Measurements from ENCODE around the gene SLC24A4.

The SLC24A4 gene

GRCh38 chr14:92507174-92507768, 184.3 kb downstream of the SLC24A4 start:
- DNase-seq = peak; percentile 99

- no peak for DNase-seq
Observed at GRCh38 chr14:92510972-92511371, 188.0 kb downstream of the SLC24A4 start.

- peak; percentile 10 for DNase-seq
Observed at GRCh38 chr14:92511453-92512238, 188.7 kb downstream of the SLC24A4 start.

- DNase-seq = no peak
Observed at GRCh38 chr14:92512807-92513203, 189.8 kb downstream of the SLC24A4 start.

DNA sequence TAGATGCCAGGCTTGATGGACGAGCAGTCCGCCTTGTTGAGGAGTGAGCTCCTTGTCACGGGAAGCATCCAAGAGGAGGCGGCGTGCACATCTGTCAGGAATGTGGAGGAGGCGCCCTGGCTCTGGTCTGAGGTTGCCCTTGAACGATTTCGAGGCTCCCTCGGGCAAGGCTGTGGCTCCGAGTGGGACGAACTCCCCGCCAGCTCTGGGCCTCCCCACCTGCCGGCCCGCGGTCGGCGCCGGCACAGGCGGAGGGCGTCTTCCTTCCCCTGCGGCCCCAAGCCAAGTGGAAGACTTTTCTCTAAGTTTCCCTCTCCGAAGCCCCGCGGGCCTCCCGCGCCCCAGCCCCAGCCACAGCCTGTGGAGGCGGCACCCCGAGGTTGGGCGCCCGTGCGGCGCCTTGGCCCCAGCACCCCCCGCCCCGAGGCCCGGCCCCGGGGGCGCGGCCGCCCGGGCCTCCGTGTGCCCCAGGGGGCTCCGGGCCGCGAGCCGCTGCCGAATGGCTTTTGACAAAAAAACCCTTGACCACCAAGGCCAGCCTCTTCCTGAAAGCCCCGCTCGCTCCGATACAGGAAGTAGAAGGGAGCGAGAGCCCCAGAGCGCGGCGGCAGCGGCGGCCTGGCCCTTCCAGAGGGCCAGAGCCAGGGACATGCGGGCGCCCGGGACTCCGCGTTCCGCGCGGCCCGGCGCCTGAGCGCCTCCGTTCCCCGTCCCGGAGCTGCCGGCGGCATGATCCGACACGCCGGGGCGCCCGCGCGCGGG, 190.4 kb downstream of the SLC24A4 start, which contains the start of gene RIN3:
TSS of gene RIN3 (plus strand) at position 578 of the 762 bp plus-strand sequence. CDS start at position 730, 152 bp downstream.
- no peak for DNase-seq

DNA sequence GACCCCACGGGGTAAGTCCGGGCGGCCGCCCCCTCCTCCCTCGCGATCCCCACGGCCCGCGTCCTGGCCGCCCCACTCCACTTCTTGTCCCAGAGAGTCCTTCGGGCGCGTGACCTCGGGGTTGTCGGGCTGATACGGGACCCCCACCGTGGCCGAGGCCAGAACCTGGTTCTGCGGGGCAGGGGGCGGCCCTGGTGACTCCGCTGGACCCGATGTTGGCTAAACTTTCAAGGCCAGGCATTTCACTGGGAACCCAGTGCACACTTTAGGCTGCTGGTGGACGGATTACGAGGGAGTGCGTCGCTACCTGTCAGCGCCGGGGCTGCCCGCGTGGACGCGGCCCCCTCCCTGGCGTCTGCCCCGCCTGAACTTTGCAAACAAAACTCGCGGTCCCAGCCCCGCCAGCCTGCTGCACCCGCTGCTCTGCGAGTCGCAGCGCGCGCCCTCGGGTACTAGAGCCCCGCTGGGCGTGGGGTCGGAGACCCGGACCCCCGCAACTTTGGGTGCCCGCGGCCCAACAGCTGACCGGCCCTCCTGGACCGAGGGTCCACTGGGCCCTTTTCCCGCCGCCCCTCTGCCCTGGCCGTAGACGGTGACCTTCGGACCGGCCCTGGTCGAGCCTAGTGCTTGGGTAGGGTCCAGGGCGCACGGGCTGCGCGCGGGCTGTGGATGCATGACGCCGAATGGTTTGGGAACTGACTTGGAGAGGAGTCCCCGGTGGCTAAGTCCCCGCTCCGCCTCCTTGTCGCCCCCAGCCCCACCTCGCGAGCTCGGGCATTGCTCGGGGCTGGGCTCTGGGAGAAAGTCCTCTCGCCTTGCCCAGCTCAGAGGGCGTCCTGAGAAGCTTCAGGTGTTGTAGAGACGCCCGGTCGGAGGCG, 191.2 kb downstream of the SLC24A4 start:
- DNase-seq = no peak

DNA sequence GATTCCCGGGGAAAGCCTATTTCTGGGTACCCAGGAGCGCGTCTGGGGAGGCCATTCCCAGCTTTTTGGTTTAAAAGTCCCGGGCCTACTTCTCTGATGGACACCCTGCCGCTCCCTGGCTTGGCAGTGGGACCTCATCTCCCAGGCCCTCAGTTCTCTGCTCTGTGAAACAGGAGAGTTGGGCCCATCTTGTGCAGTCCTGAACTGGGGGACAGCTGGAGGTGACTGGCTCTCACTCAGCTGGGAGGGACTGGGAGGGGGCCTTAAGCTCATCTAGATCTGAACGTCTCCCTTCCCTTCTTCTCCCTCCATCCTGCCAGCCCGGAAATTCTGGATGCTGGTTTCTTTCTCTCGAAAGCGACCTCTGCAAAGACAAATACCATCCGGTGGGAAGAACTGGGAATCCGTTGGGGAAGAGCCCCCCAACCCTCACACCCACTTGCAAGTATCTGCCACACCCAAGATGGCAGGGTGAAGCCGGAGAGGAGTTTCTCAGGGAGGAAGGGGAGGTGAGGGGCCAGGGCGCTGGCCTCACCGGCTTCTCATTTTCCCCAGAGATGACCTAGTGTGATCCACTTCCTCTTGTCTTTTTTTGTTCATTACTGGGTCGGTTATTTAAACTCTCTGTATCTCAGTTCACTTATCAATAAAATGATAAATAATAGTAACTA, 192.0 kb downstream of the SLC24A4 start:
- no peak for DNase-seq

- DNase-seq = no peak
Observed at GRCh38 chr14:92515546-92516343, 192.8 kb downstream of the SLC24A4 start.

GRCh38 chr14:92516344-92516965, 193.5 kb downstream of the SLC24A4 start:
- DNase-seq = no peak

GRCh38 chr14:92516966-92517506, 194.1 kb downstream of the SLC24A4 start:
- peak; percentile 79 for DNase-seq

DNA sequence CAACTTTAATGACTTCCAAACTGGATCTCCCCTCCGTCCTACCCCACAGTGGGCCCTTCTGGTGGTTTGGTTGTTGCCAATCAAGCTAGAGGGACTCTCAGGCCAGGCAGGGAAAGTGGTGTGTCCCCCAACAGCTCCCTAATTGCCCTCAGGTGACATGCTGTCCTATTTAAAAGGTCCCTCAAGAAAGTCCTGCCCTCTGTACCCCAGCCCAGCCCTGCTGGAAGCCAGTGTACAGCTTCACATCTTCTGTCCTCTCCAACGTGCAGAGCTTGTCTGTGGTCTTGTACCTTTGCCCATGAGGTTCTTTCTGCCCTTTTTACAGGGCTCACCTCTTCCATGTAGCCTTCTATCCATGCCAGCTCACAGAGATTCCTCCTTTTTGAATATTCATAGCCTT, 194.8 kb downstream of the SLC24A4 start:
- DNase-seq = no peak

DNA sequence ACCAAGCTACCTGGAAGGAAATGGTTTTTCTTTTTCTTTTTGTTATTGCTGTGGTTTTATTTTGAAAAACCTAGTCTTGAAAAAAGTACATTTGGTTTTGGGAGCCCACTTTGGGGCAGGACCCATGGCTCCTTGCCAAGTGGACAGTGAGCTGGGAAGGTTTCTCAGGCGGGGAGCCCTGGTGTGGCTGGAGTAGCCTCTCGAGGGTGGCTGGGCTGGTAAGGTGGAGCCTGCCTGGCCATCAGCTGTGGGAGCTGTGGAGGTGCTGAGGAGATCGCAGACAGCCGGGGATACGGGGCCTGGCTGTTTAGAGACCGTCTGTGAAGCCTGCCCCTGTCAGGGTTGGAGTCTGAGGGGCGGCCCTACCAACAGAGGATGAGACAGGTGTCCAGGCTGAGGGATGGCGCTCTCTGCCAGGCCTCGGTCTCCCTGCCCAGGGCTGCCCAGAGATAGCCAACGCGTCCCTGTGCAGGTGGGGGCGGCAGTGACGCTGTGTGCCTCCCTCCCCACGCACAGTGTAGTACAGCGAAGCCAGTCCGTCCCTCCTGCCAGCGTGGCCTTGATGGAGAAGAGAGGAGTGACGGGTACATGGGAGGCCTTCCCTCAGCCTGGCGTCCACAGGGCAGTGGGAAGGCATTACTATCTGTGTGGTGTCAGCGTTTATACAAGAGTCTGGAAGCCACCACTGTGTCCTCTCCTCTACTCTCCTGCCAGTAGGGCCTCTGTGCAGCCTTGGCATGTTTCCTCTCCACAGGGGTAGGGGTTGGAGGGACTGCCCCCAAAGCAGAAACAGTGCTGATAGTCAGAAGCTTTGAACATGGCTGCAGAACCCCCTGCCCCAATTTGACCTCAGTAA, 196.5 kb downstream of the SLC24A4 start:
- no peak for DNase-seq

DNA sequence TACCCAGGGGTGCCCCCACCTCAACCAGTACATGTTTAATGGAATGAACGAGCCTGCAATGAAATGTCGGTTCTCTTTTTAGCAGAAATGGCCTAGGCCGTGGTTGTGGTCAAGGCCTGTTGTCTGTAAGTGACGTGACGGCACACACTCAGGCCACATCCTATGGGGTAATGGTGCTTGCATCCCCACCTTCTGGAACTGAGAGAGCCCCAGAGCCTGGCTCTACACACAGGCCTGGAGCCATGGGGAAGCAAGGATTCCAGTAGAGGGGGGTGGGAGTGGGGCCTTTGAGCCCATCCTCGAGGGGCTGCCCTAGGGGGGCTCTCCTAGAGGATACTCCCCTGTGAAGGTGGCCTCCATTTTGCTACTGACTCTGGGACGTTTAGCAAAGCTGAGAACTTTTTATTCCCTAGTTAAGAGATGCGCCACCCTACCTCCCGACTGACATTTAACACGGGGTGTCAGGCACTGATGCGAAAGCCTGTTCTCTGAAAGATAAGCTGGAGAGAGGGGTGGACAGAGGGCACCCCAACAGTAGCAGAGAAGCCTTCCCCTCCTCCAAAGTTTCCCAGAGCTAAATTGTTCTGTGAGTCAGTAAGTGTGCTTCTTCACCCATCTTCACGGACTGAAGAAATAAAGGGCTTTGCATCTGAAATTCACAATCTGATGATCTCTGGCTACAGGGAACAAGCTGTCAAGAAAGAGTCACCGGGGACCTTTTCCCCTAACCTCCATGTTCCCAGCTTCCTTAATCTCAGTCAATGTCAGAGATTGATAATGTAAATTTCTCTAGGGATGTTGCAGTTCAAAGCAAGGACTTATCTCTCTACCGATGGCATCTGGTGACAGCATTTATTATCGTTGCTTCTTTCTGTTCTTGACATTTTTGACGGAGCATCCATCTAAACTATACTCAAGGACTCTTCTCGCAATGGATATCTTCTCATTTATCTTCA, 197.4 kb downstream of the SLC24A4 start:
- no peak for DNase-seq

DNA sequence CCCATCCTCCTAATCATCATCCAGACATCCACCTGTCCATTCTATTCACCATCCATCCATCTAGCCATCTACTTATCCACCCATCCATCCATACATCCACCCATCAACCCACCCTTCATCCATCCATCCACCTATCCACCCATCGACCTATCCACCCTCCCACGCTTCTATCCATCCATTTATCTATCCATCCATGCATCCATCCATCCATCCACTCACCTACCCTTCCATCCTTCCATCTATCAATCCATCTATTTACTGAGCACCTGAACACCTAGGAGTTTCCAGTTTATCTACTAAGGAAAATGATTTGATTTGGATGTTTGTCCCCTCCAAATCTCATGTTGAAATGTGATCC, 198.1 kb downstream of the SLC24A4 start:
- DNase-seq = no peak

DNA sequence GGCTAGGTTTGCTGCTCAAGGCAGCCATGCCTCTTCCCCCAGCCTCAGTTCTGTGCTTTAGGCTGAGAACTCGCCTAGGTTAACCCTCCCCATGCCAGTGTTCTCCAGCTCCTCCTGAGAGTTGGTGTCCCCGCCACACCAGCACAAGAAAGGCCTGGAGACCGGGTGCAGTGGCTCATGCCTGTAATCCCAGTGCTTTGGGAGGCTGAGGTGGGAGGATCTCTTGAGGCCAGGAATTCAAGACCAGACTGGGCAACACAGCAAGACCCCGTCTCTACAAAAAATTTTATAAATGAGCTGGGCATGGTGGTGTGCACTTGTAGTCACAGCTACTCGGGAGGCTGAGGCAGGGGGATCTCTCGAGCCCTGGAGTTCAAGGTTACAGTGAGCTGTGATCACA, 200.8 kb downstream of the SLC24A4 start:
- DNase-seq = no peak

DNA sequence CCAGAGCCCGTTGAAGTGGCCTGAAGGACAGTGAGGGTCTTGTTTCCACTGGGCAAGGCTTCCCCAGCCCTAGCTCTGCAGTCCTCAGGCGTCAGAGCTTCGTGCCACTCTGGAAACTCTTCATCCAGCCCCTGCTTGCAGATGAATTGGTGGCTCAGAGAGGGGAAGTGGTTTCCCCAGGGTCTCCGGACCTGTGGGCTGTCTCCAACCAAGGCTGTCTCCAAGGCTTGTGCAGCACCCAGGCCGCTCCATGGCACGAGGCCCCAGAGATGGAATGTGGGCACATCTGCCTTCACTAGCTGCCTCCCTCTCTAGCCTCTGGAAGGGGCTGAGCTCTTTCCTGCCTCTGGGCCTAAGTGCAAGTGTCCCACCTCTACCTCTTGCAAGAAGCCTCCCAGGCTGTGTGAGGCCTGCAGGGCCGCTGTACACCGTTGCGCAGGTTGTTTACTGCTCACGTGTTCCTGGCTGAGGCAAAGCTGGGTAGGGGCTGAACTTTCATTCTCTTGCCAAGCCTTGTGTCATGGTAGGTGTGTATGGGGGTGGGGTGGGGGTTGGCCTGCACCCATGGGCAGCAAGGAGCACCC, 201.7 kb downstream of the SLC24A4 start:
- no peak for DNase-seq

GRCh38 chr14:92525322-92526095, 202.5 kb downstream of the SLC24A4 start:
- no peak for DNase-seq

Data from NCI-H2171 treated with DMSO at 0.1 percent for 48 hours (cell line).